ENCODE data around the gene TMEM87A. TPM values are rescaled to one million over a fixed set of nuclear protein-coding genes. Genes with fewer than 3 reads are reported as not detected.

Gene TMEM87A
- total and polyA plus RNA-seq, 10 donors: 13.4 to 48.3 (median 40.9) TPM

- no peak overlapping the region for H3K27ac ChIP-seq
- intact Hi-C loops (cut with DNase I; ENCODE audit: low total_unique reads): no loop called here
- H3K9me3 ChIP-seq: peaks cover 0 to 4% (median 0%) of the 10 kb centered on the region in 8 donors
- TF ChIP-seq CTCF (IDR thresholded peaks at IDR 0.05 in 8 of 11, conservative IDR thresholded peaks at IDR 0.05 in 3 of 11) (no peak), POLR2AphosphoS5 (IDR thresholded peaks at IDR 0.05) (no peak), POLR2A (IDR thresholded peaks at IDR 0.05) (no peak)
- 92 to 100% (median 96%) methylated on average over 1 of the region's 1 CpG for WGBS, 5 donors
- no peak overlapping the region for H3K4me3 ChIP-seq
- H3K27me3 ChIP-seq (replicated peaks in 1 of 7): no peaks in the 10 kb centered on the region
- DNase-seq: no peak
- peaks cover 0 to 79% (median 28%) of the 10 kb centered on the region in 6 donors for H3K36me3 ChIP-seq
- H3K4me1 ChIP-seq: peaks cover 0 to 25% (median 2%) of the 10 kb centered on the region in 6 donors
These were observed 74.7 kb downstream of the TMEM87A start for GRCh38 chr15:42198516-42198915.

GRCh38 chr15:42194513-42194912 lies 78.7 kb downstream of the TMEM87A start:
- no peak overlapping the region for H3K4me3 ChIP-seq
- H3K27me3 ChIP-seq (replicated peaks in 1 of 7): no peaks in the 10 kb centered on the region
- DNase-seq: no peak
- peaks cover 0 to 27% (median 3%) of the 10 kb centered on the region in 6 donors for H3K4me1 ChIP-seq
- H3K27ac ChIP-seq: no peak overlapping the region
- TF ChIP-seq POLR2A (IDR thresholded peaks at IDR 0.05): no peak
- TF ChIP-seq POLR2AphosphoS5 (IDR thresholded peaks at IDR 0.05): no peak
- no peak for TF ChIP-seq CTCF (IDR thresholded peaks at IDR 0.05 in 8 of 11, conservative IDR thresholded peaks at IDR 0.05 in 3 of 11)
- H3K36me3 ChIP-seq: peaks cover 0 to 91% (median 42%) of the 10 kb centered on the region in 6 donors
- peaks cover 0 to 4% (median 0%) of the 10 kb centered on the region in 8 donors for H3K9me3 ChIP-seq
- WGBS, 5 donors: 81 to 92% (median 88%) methylated on average over 5 of the region's 5 CpGs
- intact Hi-C loops (cut with DNase I; ENCODE audit: low total_unique reads): no loop called here

DNA sequence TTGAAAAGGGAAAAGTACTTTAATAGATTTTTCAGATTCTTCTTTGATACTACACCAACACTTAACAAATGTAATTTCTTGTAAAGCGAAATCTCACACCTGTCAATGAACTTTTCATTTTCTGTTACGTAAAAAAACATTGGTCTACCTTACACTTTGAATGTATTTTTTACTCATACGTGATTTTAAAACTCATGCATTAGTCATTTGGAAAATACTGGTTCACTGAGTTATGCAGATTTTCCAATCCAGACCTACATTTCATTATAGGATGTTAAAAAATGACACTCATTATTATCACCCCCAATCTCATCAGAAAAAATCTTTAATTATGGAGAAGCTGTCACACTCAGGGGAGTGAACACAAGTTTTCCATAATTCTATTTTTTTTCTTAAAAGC lies 79.8 kb downstream of the TMEM87A start:
- intact Hi-C loops (cut with DNase I; ENCODE audit: low total_unique reads): no loop called here
- H3K4me1 ChIP-seq: peaks cover 0 to 27% (median 3%) of the 10 kb centered on the region in 6 donors
- H3K27me3 ChIP-seq (replicated peaks in 1 of 7): no peaks in the 10 kb centered on the region
- no peak overlapping the region for H3K4me3 ChIP-seq
- DNase-seq: no peak
- H3K9me3 ChIP-seq: peaks cover 0 to 4% (median 0%) of the 10 kb centered on the region in 8 donors
- WGBS, 5 donors: 81 to 90% (median 85%) methylated on average over 3 of the region's 3 CpGs
- H3K27ac ChIP-seq: no peak overlapping the region
- no peak for TF ChIP-seq POLR2AphosphoS5 (IDR thresholded peaks at IDR 0.05)
- TF ChIP-seq POLR2A (IDR thresholded peaks at IDR 0.05): no peak
- TF ChIP-seq CTCF (IDR thresholded peaks at IDR 0.05 in 8 of 11, conservative IDR thresholded peaks at IDR 0.05 in 3 of 11): no peak
- H3K36me3 ChIP-seq: peaks cover 0 to 91% (median 41%) of the 10 kb centered on the region in 6 donors

- 77 to 84% (median 80%) methylated on average over 8 of the region's 8 CpGs for WGBS, 5 donors
- no peaks in the 10 kb centered on the region for H3K27me3 ChIP-seq (replicated peaks in 1 of 7)
- DNase-seq: no peak
- peaks cover 0 to 92% (median 44%) of the 10 kb centered on the region in 6 donors for H3K36me3 ChIP-seq
- peaks cover 0 to 4% (median 0%) of the 10 kb centered on the region in 8 donors for H3K9me3 ChIP-seq
- no peak overlapping the region for H3K27ac ChIP-seq
- peaks cover 0 to 27% (median 3%) of the 10 kb centered on the region in 6 donors for H3K4me1 ChIP-seq
- no peak overlapping the region for H3K4me3 ChIP-seq
- intact Hi-C loops (cut with DNase I; ENCODE audit: low total_unique reads): no loop called here
- no peak for TF ChIP-seq POLR2AphosphoS5 (IDR thresholded peaks at IDR 0.05)
- no peak for TF ChIP-seq CTCF (IDR thresholded peaks at IDR 0.05 in 8 of 11, conservative IDR thresholded peaks at IDR 0.05 in 3 of 11)
- no peak for TF ChIP-seq POLR2A (IDR thresholded peaks at IDR 0.05)
These were observed 81.5 kb downstream of the TMEM87A start for GRCh38 chr15:42191610-42192346.

Data from spleen (tissue), 11 donors.